ENCODE measurements around the gene GTPBP1.

DNA sequence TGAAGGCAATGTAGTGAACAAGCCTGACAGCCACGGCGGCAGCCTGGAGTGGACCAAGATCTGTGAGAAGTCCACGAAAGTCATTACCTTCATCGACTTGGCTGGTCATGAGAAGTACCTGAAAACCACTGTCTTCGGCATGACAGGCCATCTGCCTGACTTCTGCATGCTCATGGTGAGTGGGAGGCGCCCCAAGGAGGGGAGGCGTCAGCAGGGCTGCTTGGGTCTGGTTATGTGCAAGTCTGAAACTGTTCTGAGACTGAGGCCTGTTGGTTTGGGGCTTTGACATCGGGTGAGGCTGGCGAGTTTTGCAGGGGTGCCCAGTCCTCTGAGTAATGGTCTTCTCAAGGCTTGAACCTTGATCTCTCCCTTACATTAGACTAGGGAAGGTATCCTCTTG lies 11.1 kb downstream of the GTPBP1 start:
- TF ChIP-seq CTCF (conservative IDR thresholded peaks at IDR 0.05; ENCODE audit: low read depth, low read length): no peak
- TF ChIP-seq, protein P1, sequence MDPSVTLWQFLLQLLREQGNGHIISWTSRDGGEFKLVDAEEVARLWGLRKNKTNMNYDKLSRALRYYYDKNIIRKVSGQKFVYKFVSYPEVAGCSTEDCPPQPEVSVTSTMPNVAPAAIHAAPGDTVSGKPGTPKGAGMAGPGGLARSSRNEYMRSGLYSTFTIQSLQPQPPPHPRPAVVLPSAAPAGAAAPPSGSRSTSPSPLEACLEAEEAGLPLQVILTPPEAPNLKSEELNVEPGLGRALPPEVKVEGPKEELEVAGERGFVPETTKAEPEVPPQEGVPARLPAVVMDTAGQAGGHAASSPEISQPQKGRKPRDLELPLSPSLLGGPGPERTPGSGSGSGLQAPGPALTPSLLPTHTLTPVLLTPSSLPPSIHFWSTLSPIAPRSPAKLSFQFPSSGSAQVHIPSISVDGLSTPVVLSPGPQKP (IDR thresholded peaks at IDR 0.05; ENCODE audit: borderline replicate concordance, low read depth, low read length): no peak

All from IMR-90 (cell line).